ENCODE results near the gene SCD5. TPM values are rescaled to one million over a fixed set of nuclear protein-coding genes. Genes with fewer than 3 reads are reported as not detected.

SCD5 gene
- total RNA-seq, 2 experiments from 2014 or later = 0.47 to 0.76 TPM

- no TSS peak for BruUV-seq (replicated peaks)
- Histone ChIP-seq H3K4me2 (ENCODE audit: low read length) (no peak overlapping the region), H2AFZ (ENCODE audit: low read length) (no peak overlapping the region), H3K4me1 (ENCODE audit: insufficient read depth, low read length, poor library complexity, severe bottlenecking) (no peaks in the 10 kb centered on the region), H3K36me3 (ENCODE audit: insufficient read depth, low read length) (no peaks in the 10 kb centered on the region), H3K9me3 (ENCODE audit: low read length) (no peaks in the 10 kb centered on the region), H3K79me2 (ENCODE audit: insufficient read depth, low read depth, low read length) (no peaks in the 10 kb centered on the region), H3K9me2 (ENCODE audit: insufficient read depth, low read length) (no peaks in the 10 kb centered on the region), H4K20me1 (ENCODE audit: insufficient read depth, low read length) (no peaks in the 10 kb centered on the region), H3K27ac (ENCODE audit: low read depth, low read length, poor library complexity, severe bottlenecking) (no peak overlapping the region), H3K4me3 (ENCODE audit: low read depth, low read length, poor library complexity, severe bottlenecking) (no peak overlapping the region)
- TF ChIP-seq, protein P1, sequence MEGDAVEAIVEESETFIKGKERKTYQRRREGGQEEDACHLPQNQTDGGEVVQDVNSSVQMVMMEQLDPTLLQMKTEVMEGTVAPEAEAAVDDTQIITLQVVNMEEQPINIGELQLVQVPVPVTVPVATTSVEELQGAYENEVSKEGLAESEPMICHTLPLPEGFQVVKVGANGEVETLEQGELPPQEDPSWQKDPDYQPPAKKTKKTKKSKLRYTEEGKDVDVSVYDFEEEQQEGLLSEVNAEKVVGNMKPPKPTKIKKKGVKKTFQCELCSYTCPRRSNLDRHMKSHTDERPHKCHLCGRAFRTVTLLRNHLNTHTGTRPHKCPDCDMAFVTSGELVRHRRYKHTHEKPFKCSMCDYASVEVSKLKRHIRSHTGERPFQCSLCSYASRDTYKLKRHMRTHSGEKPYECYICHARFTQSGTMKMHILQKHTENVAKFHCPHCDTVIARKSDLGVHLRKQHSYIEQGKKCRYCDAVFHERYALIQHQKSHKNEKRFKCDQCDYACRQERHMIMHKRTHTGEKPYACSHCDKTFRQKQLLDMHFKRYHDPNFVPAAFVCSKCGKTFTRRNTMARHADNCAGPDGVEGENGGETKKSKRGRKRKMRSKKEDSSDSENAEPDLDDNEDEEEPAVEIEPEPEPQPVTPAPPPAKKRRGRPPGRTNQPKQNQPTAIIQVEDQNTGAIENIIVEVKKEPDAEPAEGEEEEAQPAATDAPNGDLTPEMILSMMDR (conservative IDR thresholded peaks at IDR 0.05; ENCODE audit: low read length) = no peak
- no peak for TF ChIP-seq EZH2phosphoT487 (IDR thresholded peaks at IDR 0.05; ENCODE audit: borderline replicate concordance, low read depth, low read length)
- intact Hi-C loops (cut with micrococcal nuclease; ENCODE audit: unreplicated experiment) = no loop called here
- DNase-seq (ENCODE audit: low spot score) = no peak
- ChIA-PET CTCF (ENCODE audit: unreplicated experiment) (no interaction called here), POLR2A (interaction anchor here (1.2 kb wide), 1 partner anchor 11 kb away, joined by 3 read pairs; no protein-coding TSS in a partner anchor)
Observed at GRCh38 chr4:82589756-82590155, 208.8 kb downstream of the SCD5 start.

GRCh38 chr4:82588771-82589270 is 209.8 kb downstream of the SCD5 start:
- no peak for TF ChIP-seq EZH2phosphoT487 (IDR thresholded peaks at IDR 0.05; ENCODE audit: borderline replicate concordance, low read depth, low read length)
- TF ChIP-seq, protein P1 (conservative IDR thresholded peaks at IDR 0.05; ENCODE audit: low read length) = no peak
- CTCF ChIA-PET (ENCODE audit: unreplicated experiment) = interaction anchor here (0.6 kb wide), 1 partner anchor 1484 kb away, joined by 3 read pairs; no protein-coding TSS in a partner anchor
- no peaks in the 10 kb centered on the region for H3K4me1 ChIP-seq (ENCODE audit: insufficient read depth, low read length, poor library complexity, severe bottlenecking)
- H2AFZ ChIP-seq (ENCODE audit: low read length) = no peak overlapping the region
- H3K36me3 ChIP-seq (ENCODE audit: insufficient read depth, low read length) = no peaks in the 10 kb centered on the region
- no peaks in the 10 kb centered on the region for H3K9me3 ChIP-seq (ENCODE audit: low read length)
- POLR2A ChIA-PET = interaction anchor here (1.2 kb wide), 1 partner anchor 12 kb away, joined by 3 read pairs; no protein-coding TSS in a partner anchor
- no peak overlapping the region for H3K27ac ChIP-seq (ENCODE audit: low read depth, low read length, poor library complexity, severe bottlenecking)
- no peaks in the 10 kb centered on the region for H3K9me2 ChIP-seq (ENCODE audit: insufficient read depth, low read length)
- no TSS peak for BruUV-seq (replicated peaks)
- no peak for DNase-seq (ENCODE audit: low spot score)
- no peak overlapping the region for H3K4me2 ChIP-seq (ENCODE audit: low read length)
- intact Hi-C loops (cut with micrococcal nuclease; ENCODE audit: unreplicated experiment) = no loop called here
- no peaks in the 10 kb centered on the region for H4K20me1 ChIP-seq (ENCODE audit: insufficient read depth, low read length)
- H3K79me2 ChIP-seq (ENCODE audit: insufficient read depth, low read depth, low read length) = no peaks in the 10 kb centered on the region
- H3K4me3 ChIP-seq (ENCODE audit: low read depth, low read length, poor library complexity, severe bottlenecking) = no peak overlapping the region

DNA sequence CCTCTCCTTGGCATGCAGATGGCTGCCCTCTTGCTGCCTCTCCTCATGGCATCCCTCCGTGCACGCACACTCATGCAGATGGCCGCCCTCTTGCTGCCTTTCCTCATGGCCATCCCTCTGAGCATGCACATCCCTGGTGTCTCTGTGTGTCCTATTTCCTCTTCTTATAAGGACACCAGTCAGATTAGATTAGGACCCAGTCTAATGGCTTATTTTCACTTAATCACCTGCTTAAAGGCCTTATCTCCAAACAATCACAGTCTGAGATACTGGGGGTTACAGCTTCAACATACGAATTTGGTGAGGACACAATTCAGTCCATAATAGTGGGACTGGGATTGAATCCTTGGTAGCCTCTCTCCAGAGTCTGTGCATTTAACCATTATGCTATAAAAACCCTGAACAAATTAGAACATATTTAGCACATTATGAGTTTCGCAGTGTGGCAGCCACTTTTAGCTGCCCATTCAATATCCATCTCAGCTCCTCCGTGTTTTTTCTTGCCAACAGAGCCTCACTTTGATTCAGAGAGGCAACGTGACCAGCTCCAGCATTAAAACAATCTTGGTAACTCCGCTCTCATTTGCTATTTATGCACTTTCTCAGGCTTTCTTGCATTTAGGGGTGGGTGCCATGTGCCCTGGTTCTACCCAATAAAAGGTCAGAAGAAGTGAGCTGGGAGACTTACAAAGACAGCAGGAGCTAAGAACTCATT is 210.6 kb downstream of the SCD5 start:
- Histone ChIP-seq H3K4me3 (ENCODE audit: low read depth, low read length, poor library complexity, severe bottlenecking) (no peak overlapping the region), H3K9me2 (ENCODE audit: insufficient read depth, low read length) (no peaks in the 10 kb centered on the region), H3K27ac (ENCODE audit: low read depth, low read length, poor library complexity, severe bottlenecking) (no peak overlapping the region), H2AFZ (ENCODE audit: low read length) (no peak overlapping the region), H3K79me2 (ENCODE audit: insufficient read depth, low read depth, low read length) (no peaks in the 10 kb centered on the region), H3K9me3 (ENCODE audit: low read length) (no peaks in the 10 kb centered on the region), H3K4me2 (ENCODE audit: low read length) (no peak overlapping the region), H4K20me1 (ENCODE audit: insufficient read depth, low read length) (no peaks in the 10 kb centered on the region), H3K4me1 (ENCODE audit: insufficient read depth, low read length, poor library complexity, severe bottlenecking) (no peaks in the 10 kb centered on the region), H3K36me3 (ENCODE audit: insufficient read depth, low read length) (no peaks in the 10 kb centered on the region)
- POLR2A ChIA-PET = no interaction called here
- no peak for DNase-seq (ENCODE audit: low spot score)
- intact Hi-C loops (cut with micrococcal nuclease; ENCODE audit: unreplicated experiment) = no loop called here
- no peak for TF ChIP-seq EZH2phosphoT487 (IDR thresholded peaks at IDR 0.05; ENCODE audit: borderline replicate concordance, low read depth, low read length)
- TF ChIP-seq, protein P1 (conservative IDR thresholded peaks at IDR 0.05; ENCODE audit: low read length) = no peak
- no TSS peak for BruUV-seq (replicated peaks)
- CTCF ChIA-PET (ENCODE audit: unreplicated experiment) = interaction anchor here (0.7 kb wide), 1 partner anchor 104 kb away, joined by 3 read pairs; no protein-coding TSS in a partner anchor

Measured in OCI-LY7 (cell line).